Measurements from ENCODE around the gene RGP1. TPM values are rescaled to one million over a fixed set of nuclear protein-coding genes. Genes with fewer than 3 reads are reported as not detected.

The RGP1 gene
- polyA plus RNA-seq, 12 donors, result 15.1 to 21.8 (median 19.8) TPM; not detected in 1

DNA sequence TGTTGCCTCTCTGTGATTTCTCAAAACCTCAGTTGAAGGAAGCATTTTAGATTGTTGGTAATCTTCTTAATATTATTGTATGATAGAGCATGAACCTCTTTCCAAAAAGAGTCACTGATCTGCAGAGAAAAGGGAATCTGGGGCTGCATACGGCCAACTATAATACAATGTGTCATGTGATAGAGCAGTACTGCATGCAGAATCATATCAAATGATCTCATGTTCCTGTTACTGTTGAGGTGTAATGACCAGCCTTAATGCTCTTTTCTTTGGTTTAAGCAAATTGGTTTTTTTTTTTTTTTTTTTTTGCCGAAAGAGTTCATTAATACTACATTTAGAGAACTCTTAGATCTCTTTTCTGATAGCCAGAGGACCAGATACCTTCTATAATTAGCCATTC, 17.9 kb downstream of the RGP1 start:
- DNase-seq, result no peak

DNA sequence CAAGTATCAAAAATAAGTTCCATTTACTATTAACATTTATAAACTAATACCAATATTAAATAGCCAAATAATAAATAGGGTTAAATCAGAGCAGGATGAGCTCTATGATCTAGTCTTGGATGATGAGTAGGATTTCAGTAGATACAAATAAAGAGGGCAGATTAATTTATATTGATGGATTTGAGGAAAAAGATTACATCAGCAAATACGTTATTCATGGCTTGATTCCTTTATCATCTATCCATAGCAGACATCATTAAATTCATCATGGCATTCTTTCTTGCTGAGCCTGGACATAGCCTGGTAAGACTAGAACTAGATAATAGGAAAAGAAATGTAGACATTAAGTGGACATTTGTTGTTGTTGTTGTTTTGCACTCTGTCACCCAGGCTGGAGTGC, 18.4 kb downstream of the RGP1 start:
- DNase-seq, result no peak

DNA sequence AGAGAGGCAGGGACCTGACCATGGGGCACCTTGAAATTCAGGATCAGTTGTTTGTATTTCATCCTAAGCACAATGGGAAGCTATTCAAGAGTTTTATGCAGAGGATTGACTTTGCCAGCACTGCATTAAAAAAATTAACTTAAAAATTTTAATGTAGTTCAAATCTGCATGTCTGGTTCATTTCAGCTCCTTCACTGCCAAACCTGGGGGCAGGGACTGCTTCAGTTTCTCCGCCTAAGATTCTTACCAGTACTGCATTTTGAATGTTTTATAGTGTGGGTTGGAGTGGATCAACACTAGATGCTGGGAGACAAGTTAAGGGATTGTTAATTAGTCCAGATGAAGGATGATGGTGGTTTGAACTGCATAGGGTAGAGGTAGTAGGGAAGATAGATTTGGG, 20.7 kb downstream of the RGP1 start:
- no peak for DNase-seq

DNA sequence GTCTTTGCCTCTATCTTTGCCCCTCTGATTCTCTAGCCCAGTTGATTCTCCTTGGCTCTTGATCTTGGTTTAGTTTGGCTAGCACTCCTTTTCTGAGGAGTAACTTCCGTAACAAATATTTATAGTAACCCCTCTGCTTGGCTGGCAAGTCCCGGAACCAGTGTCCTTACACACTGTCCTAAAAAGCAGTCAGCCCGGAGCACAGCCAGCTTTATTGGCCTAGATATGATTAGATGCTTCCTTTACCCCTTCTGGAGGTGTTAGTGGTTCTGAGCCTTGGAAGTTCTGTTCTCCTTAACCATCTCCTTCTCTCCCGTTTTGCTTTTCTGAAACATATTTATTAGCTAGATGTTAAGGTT, 22.0 kb downstream of the RGP1 start:
- no peak for DNase-seq

DNA sequence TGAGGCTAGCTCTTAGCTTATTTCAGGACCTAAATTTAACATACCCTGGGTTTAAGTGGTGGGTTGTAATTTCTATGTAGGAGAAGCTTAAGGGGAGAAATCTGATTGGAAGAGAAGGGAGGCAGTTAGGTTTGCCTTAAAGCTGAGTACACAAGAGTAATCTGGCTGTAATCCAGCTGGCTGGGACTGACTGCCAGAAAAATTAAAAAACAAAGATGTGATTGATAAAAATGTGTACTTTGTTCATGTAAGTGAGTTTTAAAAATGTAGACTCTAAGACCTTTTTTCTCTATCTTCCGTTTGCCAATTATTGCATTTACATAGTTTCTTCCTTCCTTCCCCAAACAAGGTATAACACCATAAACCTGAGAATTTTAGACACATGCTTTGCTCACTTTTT, 22.4 kb downstream of the RGP1 start:
- DNase-seq, result no peak

DNA sequence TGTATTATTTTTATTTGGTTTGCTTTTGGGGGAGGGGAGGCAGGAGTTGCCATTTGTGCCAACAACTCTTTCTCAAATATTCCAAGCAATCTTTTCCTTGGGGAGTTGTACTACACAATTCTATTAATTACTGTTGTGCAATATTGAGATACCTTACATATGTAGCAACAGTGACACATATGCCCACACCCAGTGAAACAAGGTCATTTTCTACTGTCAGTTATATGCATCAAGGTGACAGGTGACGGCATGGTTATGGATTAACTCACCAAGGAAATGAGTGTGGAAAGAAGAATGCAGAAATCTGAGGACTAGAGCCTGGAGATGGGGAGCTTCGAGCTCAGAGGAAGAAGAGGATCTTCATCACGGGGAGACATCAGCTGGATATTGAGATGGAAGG, 22.9 kb downstream of the RGP1 start:
- no peak for DNase-seq

GRCh38 chr9:35774907-35775635, 26.0 kb downstream of the RGP1 start:
- DNase-seq, result no peak

DNA sequence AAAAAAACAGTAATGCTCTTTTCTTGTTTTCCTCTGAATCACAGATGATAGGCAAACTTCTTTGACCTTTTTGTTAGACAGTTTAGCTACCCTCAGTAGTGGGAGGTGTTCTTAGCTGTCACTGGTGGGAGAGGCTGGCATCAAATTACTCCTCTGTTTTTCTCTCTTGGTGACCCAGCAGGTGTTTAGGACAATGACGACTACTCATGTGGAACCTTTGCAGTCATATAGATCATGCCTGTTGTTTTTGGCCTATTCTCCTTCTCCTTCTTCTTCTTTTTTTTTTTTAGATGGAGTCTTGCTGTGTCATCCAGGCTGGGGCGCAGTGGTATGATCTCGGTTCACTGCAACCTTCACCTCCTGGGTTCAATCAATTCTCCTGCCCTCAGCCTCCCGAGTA, 26.9 kb downstream of the RGP1 start:
- DNase-seq, result no peak

GRCh38 chr9:35778496-35778895, 29.4 kb downstream of the RGP1 start:
- DNase-seq, result no peak

- no peak for DNase-seq
Observed at GRCh38 chr9:35781066-35781465, 32.0 kb downstream of the RGP1 start.

- DNase-seq, result no peak
Observed at GRCh38 chr9:35783418-35783817, 34.3 kb downstream of the RGP1 start.

- DNase-seq, result no peak
Observed at GRCh38 chr9:35789541-35789940, 40.5 kb downstream of the RGP1 start.

GRCh38 chr9:35790025-35790384, 40.9 kb downstream of the RGP1 start:
- DNase-seq, result no peak

DNA sequence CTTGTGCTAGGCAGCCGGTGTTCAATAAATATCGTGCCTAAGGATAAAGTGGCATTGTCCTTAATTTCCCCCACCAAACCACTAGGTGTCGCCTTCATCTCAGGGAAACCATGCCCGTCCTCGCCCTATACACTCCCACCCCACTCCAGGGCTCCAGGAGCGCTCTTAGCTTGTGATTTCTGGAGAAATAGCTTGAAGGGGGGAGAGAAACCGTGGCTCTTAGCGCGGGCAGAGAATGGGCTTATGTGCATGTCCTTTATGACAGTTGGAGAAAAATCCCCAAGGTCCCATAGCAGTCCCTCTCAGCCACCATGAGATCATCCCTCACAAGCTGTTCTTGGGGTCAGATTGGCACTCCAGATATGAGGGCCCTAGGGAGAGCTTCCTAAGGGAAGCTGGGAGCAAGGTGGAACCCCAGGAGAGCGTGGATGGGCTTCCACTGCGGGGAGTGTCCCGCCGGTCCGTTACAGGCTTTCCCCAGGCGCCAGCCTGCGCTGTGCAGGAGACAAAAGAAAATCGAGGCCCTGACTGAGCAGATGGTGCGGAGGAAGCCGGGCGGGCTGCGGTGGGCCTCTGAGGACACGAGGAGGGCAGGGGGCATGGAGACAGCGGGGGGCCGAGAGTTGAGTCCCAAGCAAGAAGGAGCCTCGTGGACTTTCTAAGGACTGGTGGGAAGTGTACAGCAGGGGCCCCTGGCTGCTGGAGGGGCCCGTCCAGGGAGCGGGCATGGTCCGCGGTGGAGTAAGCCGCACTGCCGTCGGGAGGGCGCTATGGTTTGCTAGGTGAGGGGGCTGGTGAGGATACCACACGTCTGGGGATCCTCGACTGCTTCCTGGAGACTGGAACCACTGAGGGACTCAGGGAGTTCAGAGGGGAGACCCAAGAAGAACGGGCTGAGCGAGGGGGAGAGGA, 41.6 kb downstream of the RGP1 start:
- DNase-seq, result peak; percentile 88

- DNase-seq, result no peak
Observed at GRCh38 chr9:35791297-35791921, 42.3 kb downstream of the RGP1 start, which contains the start of gene NPR2. NPR2 (plus strand) TSS chr9:35791591; CDS start chr9:35792409, 818 bp downstream.

GRCh38 chr9:35792024-35792813, 43.1 kb downstream of the RGP1 start:
- DNase-seq, result no peak

- no peak for DNase-seq
Observed at GRCh38 chr9:35792826-35793225, 43.7 kb downstream of the RGP1 start.

DNA sequence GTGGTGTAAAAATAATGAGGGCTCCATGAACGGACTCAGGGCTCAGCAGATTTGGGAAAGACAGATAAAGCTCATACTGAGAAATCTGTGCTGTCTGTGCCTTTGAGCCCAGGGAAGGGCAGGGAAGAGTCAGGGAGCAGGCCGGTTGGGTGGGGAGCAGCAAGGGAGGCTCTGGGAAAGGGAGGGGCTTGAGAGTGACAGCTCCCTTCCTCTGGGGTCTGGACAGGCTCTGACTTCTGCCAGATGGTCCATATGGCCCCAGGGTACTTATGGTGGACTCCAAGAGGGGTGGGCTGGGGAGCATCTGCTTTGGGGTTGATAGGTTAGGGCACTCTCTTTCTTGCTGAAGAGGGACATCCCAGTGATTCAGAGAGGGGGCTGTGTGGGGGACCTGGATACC, 44.4 kb downstream of the RGP1 start:
- DNase-seq, result no peak

GRCh38 chr9:35795695-35796094, 46.6 kb downstream of the RGP1 start:
- DNase-seq, result no peak

GRCh38 chr9:35797311-35798109, 48.4 kb downstream of the RGP1 start:
- DNase-seq, result no peak
